ENCODE measurements around the gene LACTBL1. TPM values are rescaled to one million over a fixed set of nuclear protein-coding genes. Genes with fewer than 3 reads are reported as not detected.
"Not testable (repeated sequence)": the region's sequence is repeated elsewhere in the genome, so short reads cannot be mapped to it uniquely, and the experiment has no call there.

LACTBL1 gene
- total and polyA plus RNA-seq, 2 donors = not detected

DNA sequence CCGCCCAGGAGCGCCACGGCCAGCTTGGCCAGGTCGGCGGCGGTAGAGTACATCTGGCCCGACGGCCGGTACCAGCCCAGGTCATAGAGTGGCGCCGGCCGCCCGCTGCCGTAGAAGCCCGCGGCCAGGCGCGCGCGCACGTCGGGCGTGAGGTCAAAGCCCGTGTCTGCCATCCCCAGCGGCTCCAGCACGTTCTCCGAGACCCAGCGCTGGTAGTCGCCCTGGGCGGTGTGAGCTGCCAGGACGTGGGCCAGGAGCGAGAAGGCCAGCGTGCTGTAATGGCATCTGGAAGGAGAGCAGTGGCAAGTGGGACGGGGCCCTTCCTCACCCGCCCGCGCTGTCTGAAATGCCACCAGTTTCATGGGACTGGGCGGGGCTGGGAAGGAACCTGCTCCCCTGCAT is 18.9 kb downstream of the LACTBL1 start:
- Histone ChIP-seq H3K27me3 (ENCODE audit: control insufficient read depth in 2 of 2, insufficient read depth in 1 of 2, low read length in 1 of 2) (peaks cover 21 to 48% of the 10 kb centered on the region in 2 donors), H3K27ac (ENCODE audit: low read depth in 1 of 2, low read length in 1 of 2) (no peak overlapping the region), H3K9me3 (ENCODE audit: control insufficient read depth in 2 of 2, insufficient read depth in 1 of 2, low read length in 1 of 2) (no peaks in the 10 kb centered on the region), H3K36me3 (ENCODE audit: control insufficient read depth in 2 of 2, insufficient read depth in 2 of 2, low read length in 1 of 2) (no peaks in the 10 kb centered on the region), H3K4me1 (ENCODE audit: control insufficient read depth in 2 of 2, insufficient read depth in 2 of 2, low read length in 2 of 2) (no peaks in the 10 kb centered on the region), H3K4me3 (ENCODE audit: low read length in 2 of 2) (no peak overlapping the region)
- DNase-seq (ENCODE audit: low read depth in 6 of 9, low spot score in 9 of 9) = no peak
- 17% methylated on average over 38 of the region's 38 CpGs for WGBS

DNA sequence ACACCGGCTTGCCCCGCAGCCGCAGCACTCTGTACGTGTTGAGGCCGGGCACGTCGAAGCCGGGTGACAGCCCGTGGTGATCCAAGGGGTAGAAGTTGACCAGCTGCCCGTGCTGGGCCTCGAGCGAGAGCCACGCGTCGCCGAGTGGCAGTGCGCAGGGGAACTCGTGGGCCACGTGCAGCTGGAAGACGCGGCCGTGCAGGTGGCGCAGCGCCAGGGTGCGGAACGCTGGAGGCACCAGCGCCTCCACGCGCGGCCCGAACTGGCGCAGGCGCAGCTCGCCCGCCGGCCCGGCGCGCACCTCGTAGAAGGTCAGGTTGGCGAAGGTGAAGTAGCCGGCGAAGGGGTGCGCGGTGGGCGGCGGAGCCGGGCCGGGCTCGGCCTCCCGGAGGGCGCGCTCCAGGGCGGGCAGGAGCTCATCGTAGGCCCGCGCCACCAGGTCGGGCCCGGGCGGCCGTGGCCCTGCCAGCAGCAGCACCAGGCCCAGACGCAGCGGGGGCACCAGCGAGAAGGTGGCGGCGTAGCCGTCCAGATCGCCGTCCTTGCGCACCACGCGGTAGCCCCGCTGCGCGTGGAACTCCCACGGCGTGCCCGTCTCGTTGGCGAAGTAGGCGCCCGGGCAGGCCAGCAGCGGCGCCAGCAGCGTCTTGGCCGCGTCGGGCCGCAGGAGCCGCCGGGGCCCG is 19.5 kb downstream of the LACTBL1 start:
- Histone ChIP-seq H3K27ac (ENCODE audit: low read depth in 1 of 2, low read length in 1 of 2) (no peak overlapping the region), H3K27me3 (ENCODE audit: control insufficient read depth in 2 of 2, insufficient read depth in 1 of 2, low read length in 1 of 2) (peaks cover 21 to 46% of the 10 kb centered on the region in 2 donors), H3K4me3 (ENCODE audit: low read length in 2 of 2) (no peak overlapping the region), H3K36me3 (ENCODE audit: control insufficient read depth in 2 of 2, insufficient read depth in 2 of 2, low read length in 1 of 2) (no peaks in the 10 kb centered on the region), H3K9me3 (ENCODE audit: control insufficient read depth in 2 of 2, insufficient read depth in 1 of 2, low read length in 1 of 2) (no peaks in the 10 kb centered on the region), H3K4me1 (ENCODE audit: control insufficient read depth in 2 of 2, insufficient read depth in 2 of 2, low read length in 2 of 2) (no peaks in the 10 kb centered on the region)
- no peak for DNase-seq (ENCODE audit: low read depth in 6 of 9, low spot score in 9 of 9)
- WGBS = 18% methylated on average over 92 of the region's 92 CpGs

DNA sequence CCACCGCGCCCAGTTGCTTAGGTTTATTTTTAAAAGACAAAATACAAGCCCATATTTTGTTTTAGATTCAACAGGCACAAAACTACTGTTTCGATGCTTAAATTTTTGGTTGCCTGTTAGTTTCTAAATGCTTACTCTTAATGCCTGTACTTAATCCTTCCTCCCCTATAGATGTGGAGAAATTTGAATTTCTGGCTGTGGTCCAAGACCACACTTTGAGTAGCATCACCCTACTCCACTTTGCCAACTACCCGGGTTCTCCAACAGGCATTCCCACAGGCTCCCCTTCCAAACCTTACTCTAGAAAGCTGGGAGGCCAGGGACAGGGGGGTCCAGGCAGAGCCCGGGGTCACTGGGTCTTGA is 20.0 kb downstream of the LACTBL1 start:
- WGBS = 84% methylated on average over 5 of the region's 5 CpGs
- H3K27ac ChIP-seq (ENCODE audit: low read depth in 1 of 2, low read length in 1 of 2) = no peak overlapping the region
- no peaks in the 10 kb centered on the region for H3K4me1 ChIP-seq (ENCODE audit: control insufficient read depth in 2 of 2, insufficient read depth in 2 of 2, low read length in 2 of 2)
- no peaks in the 10 kb centered on the region for H3K9me3 ChIP-seq (ENCODE audit: control insufficient read depth in 2 of 2, insufficient read depth in 1 of 2, low read length in 1 of 2)
- DNase-seq (ENCODE audit: low read depth in 6 of 9, low spot score in 9 of 9) = no peak
- no peaks in the 10 kb centered on the region for H3K36me3 ChIP-seq (ENCODE audit: control insufficient read depth in 2 of 2, insufficient read depth in 2 of 2, low read length in 1 of 2)
- no peak overlapping the region for H3K4me3 ChIP-seq (ENCODE audit: low read length in 2 of 2)
- peaks cover 21 to 46% of the 10 kb centered on the region in 2 donors for H3K27me3 ChIP-seq (ENCODE audit: control insufficient read depth in 2 of 2, insufficient read depth in 1 of 2, low read length in 1 of 2)

DNA sequence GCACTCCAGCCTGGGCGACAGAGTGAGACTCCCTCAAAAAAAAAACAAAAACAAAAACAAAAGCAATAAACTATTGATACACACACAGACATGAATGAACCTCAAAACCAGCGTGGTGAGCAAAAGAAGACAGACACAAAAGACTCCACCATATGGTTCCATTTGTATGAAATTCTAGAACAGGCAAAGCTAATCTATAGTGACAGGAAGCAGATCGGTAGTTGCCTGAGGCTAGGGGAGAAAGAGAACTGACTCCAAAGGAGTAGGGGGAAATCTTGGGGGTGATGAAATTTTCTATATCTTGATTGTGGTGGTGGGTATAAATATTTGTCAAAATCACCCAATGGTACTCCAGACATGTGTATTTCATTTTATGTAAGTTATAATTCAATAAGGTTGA is 20.9 kb downstream of the LACTBL1 start:
- 74% methylated on average over 3 of the region's 3 CpGs for WGBS
- H3K4me3 ChIP-seq (ENCODE audit: low read length in 2 of 2) = no peak overlapping the region
- peaks cover 21 to 46% of the 10 kb centered on the region in 2 donors for H3K27me3 ChIP-seq (ENCODE audit: control insufficient read depth in 2 of 2, insufficient read depth in 1 of 2, low read length in 1 of 2)
- no peaks in the 10 kb centered on the region for H3K9me3 ChIP-seq (ENCODE audit: control insufficient read depth in 2 of 2, insufficient read depth in 1 of 2, low read length in 1 of 2)
- H3K36me3 ChIP-seq (ENCODE audit: control insufficient read depth in 2 of 2, insufficient read depth in 2 of 2, low read length in 1 of 2) = no peaks in the 10 kb centered on the region
- no peak overlapping the region for H3K27ac ChIP-seq (ENCODE audit: low read depth in 1 of 2, low read length in 1 of 2)
- no peaks in the 10 kb centered on the region for H3K4me1 ChIP-seq (ENCODE audit: control insufficient read depth in 2 of 2, insufficient read depth in 2 of 2, low read length in 2 of 2)
- DNase-seq (ENCODE audit: low read depth in 6 of 9, low spot score in 9 of 9) = no peak

DNA sequence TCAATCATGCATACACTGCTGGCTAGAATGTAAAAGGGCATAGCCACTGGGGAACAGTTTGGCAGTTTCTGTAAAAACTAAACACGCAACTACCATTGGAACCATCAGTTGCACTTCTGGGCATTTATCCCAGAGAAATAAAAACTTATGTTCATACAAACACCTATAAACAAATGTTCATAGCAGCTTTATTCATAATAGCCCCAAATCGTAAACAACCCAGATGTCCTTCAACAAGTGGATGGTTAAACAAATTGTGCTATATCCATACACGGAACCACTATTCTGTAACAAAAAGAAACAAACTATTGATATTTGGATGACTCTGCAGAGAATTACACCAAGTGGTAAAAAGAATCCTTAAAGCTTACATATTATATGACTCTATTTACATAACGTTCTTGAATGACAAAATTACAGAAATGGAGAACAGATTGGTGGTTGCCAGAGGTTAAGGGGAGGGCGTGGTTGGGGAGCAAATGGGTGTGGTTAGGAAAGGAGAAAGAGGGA is 22.8 kb downstream of the LACTBL1 start:
- Histone ChIP-seq H3K27ac (ENCODE audit: low read depth in 1 of 2, low read length in 1 of 2) (no peak overlapping the region), H3K4me1 (ENCODE audit: control insufficient read depth in 2 of 2, insufficient read depth in 2 of 2, low read length in 2 of 2) (no peaks in the 10 kb centered on the region), H3K9me3 (ENCODE audit: control insufficient read depth in 2 of 2, insufficient read depth in 1 of 2, low read length in 1 of 2) (no peaks in the 10 kb centered on the region), H3K36me3 (ENCODE audit: control insufficient read depth in 2 of 2, insufficient read depth in 2 of 2, low read length in 1 of 2) (no peaks in the 10 kb centered on the region), H3K27me3 (ENCODE audit: control insufficient read depth in 2 of 2, insufficient read depth in 1 of 2, low read length in 1 of 2) (peaks cover 21 to 32% of the 10 kb centered on the region in 2 donors), H3K4me3 (ENCODE audit: low read length in 2 of 2) (no peak overlapping the region)
- WGBS = 83% methylated on average over 5 of the region's 5 CpGs
- DNase-seq (ENCODE audit: low read depth in 6 of 9, low spot score in 9 of 9) = no peak

DNA sequence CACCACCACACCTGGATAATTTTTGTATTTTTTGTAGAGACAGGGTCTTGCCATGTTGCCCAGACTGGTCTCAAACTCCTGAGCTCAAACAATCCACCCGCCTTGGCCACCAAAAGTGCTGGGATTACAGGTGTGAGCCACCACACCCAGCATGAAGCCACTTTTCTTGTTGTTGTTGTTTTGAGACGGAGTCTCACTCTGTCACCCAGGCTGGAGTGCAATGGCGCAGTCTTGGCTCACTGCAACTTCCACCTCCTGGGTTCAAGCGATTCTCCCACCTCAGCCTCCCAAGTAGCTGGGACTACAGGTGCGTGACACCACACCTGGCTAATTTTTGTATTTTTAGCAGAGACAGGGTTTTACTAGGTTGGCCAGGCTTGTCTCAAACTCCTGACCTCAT is 27.5 kb downstream of the LACTBL1 start:
- H3K36me3 ChIP-seq (ENCODE audit: control insufficient read depth in 2 of 2, insufficient read depth in 2 of 2, low read length in 1 of 2); H3K4me3 ChIP-seq (ENCODE audit: low read length in 2 of 2); DNase-seq (ENCODE audit: low read depth in 6 of 9, low spot score in 9 of 9); H3K27ac ChIP-seq (ENCODE audit: low read depth in 1 of 2, low read length in 1 of 2); H3K27me3 ChIP-seq (ENCODE audit: control insufficient read depth in 2 of 2, insufficient read depth in 1 of 2, low read length in 1 of 2); H3K4me1 ChIP-seq (ENCODE audit: control insufficient read depth in 2 of 2, insufficient read depth in 2 of 2, low read length in 2 of 2); H3K9me3 ChIP-seq (ENCODE audit: control insufficient read depth in 2 of 2, insufficient read depth in 1 of 2, low read length in 1 of 2): not testable (repeated sequence)
- WGBS = 90% methylated on average over 5 of the region's 5 CpGs

DNA sequence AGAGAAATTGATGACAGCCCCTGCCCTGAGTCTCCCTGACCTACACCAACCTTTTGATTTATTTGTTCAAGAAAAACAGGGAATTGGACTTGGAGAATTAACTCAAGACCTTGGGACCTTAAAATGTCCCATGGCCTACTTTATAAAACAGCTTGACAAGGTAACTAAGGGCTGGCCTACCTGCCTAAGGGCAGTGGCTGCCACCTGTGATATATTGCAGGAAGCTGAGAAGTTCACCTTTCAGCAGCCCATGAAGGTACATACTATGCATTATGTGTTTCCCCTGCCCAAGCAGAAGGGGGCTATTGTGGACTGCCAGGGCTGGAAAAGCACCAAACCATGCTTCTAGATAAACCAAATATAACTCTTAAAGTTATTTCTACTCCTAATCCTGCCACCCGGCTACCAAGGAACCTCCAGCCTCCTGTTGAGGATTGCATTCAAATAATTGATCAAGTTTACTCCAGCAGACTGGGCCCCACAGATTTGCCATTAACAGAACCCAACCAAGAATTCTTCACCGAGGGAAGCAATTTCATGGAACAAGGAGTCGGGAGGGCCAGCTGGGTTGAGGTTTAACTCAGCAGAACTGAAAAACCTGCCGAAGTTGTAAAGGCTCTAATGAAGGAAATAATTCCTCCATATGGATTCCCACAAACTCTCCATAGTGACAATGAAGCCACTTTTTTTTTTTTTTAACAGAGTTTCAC is 28.2 kb downstream of the LACTBL1 start:
- no peak for DNase-seq (ENCODE audit: low read depth in 6 of 9, low spot score in 9 of 9)
- no peaks in the 10 kb centered on the region for H3K4me1 ChIP-seq (ENCODE audit: control insufficient read depth in 2 of 2, insufficient read depth in 2 of 2, low read length in 2 of 2)
- H3K36me3 ChIP-seq (ENCODE audit: control insufficient read depth in 2 of 2, insufficient read depth in 2 of 2, low read length in 1 of 2) = no peaks in the 10 kb centered on the region
- H3K9me3 ChIP-seq (ENCODE audit: control insufficient read depth in 2 of 2, insufficient read depth in 1 of 2, low read length in 1 of 2) = peaks cover 0 to 3% of the 10 kb centered on the region in 2 donors
- no peaks in the 10 kb centered on the region for H3K27me3 ChIP-seq (ENCODE audit: control insufficient read depth in 2 of 2, insufficient read depth in 1 of 2, low read length in 1 of 2)
- WGBS = 90% methylated on average over 4 of the region's 4 CpGs
- H3K4me3 ChIP-seq (ENCODE audit: low read length in 2 of 2) = no peak overlapping the region
- H3K27ac ChIP-seq (ENCODE audit: low read depth in 1 of 2, low read length in 1 of 2) = no peak overlapping the region

DNA sequence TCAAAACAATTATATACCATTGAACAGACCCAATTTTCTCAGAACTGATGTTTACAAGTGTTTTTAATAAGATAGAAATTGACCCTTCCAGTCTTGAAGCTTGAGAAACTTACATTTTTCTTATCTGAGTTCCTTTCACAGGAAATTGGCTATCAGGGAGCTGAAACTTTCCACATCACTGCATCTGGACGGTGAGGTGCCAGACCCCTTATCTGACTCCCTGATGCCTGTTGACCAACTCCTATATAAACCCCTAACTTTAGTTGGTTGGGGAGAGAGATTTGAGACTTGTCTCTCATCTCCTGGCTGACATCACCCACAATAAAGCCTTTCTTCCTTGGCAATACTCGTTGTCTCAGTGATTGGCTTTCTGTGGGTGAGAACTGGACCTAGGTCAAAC is 31.4 kb downstream of the LACTBL1 start:
- H3K27ac ChIP-seq (ENCODE audit: low read depth in 1 of 2, low read length in 1 of 2) = no peak overlapping the region
- DNase-seq (ENCODE audit: low read depth in 6 of 9, low spot score in 9 of 9) = no peak
- H3K4me1 ChIP-seq (ENCODE audit: control insufficient read depth in 2 of 2, insufficient read depth in 2 of 2, low read length in 2 of 2) = no peaks in the 10 kb centered on the region
- WGBS = 72% methylated on average over 2 of the region's 2 CpGs
- H3K4me3 ChIP-seq (ENCODE audit: low read length in 2 of 2) = no peak overlapping the region
- H3K36me3 ChIP-seq (ENCODE audit: control insufficient read depth in 2 of 2, insufficient read depth in 2 of 2, low read length in 1 of 2) = no peaks in the 10 kb centered on the region
- H3K9me3 ChIP-seq (ENCODE audit: control insufficient read depth in 2 of 2, insufficient read depth in 1 of 2, low read length in 1 of 2) = peaks cover 0 to 3% of the 10 kb centered on the region in 2 donors
- no peaks in the 10 kb centered on the region for H3K27me3 ChIP-seq (ENCODE audit: control insufficient read depth in 2 of 2, insufficient read depth in 1 of 2, low read length in 1 of 2)

DNA sequence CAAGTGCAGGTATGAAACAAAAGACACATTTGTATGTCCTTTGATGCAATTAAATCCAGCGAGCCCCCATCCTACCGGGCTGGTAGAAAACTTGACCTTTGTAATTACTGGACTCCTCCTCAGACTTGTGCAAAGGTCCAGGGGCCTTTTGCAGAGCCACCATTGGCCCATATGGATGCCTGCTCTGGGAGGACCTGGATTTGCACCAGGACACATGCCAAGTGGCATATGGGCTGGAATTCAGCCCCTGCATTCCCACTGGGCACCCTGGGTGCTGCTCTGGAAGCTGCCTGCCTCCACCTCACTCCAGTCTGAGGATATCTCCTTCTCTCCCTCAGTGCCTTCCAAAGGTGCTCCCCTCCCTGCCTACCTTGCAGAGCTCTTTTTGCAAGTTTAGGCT is 36.0 kb downstream of the LACTBL1 start:
- 82% methylated on average over 2 of the region's 2 CpGs for WGBS
- Histone ChIP-seq H3K27me3 (ENCODE audit: control insufficient read depth in 2 of 2, insufficient read depth in 1 of 2, low read length in 1 of 2) (no peaks in the 10 kb centered on the region), H3K4me3 (ENCODE audit: low read length in 2 of 2) (no peak overlapping the region), H3K4me1 (ENCODE audit: control insufficient read depth in 2 of 2, insufficient read depth in 2 of 2, low read length in 2 of 2) (no peaks in the 10 kb centered on the region), H3K36me3 (ENCODE audit: control insufficient read depth in 2 of 2, insufficient read depth in 2 of 2, low read length in 1 of 2) (no peaks in the 10 kb centered on the region), H3K27ac (ENCODE audit: low read depth in 1 of 2, low read length in 1 of 2) (no peak overlapping the region), H3K9me3 (ENCODE audit: control insufficient read depth in 2 of 2, insufficient read depth in 1 of 2, low read length in 1 of 2) (peaks cover 0 to 3% of the 10 kb centered on the region in 2 donors)
- DNase-seq (ENCODE audit: low read depth in 6 of 9, low spot score in 9 of 9) = no peak

All from thymus (tissue), 11 donors.